Ovary (tissue), 9 donors: Measurements from ENCODE around the gene N4BP3. TPM values are rescaled to one million over a fixed set of nuclear protein-coding genes. Genes with fewer than 3 reads are reported as not detected.
A peak's percentile ranks its signal among the peaks of the same experiment; 100 is the strongest.

ENCODE experiments used
- DNase-seq, 5 donors: peaks; one replicate each; pipeline ENCODE4 v3.0.0-alpha.2; 2019 to 2020
- H3K27ac ChIP-seq, 2 donors: fragments of 200-600 bp; one replicate each; pipeline versions ENCODE4 v1.5.1 to v1.8.0; 2019 to 2022
- H3K27me3 ChIP-seq: fragments of 200-600 bp; one replicate; pipeline ENCODE4 v1.8.0; 2022
- H3K36me3 ChIP-seq: fragments of 200-600 bp; sonication (generic); one replicate; pipeline ENCODE4 v1.5.1; 2019
- H3K4me1 ChIP-seq: one replicate; pipeline ENCODE4 v1.8.1; 2013; ENCODE audit warnings: mild to moderate bottlenecking, moderate library complexity; ENCODE audit not compliant: insufficient read depth
- H3K4me3 ChIP-seq: fragments of 200-600 bp; sonication (generic); one replicate; pipeline ENCODE4 v1.5.1; 2017
- H3K9me3 ChIP-seq, 2 donors: fragments of 200-600 bp in 1 of 2; sonication (generic) in 1 of 2; one replicate each; pipeline versions ENCODE4 v1.5.1 to v1.8.1; 2013 to 2019; ENCODE audit warnings: mild to moderate bottlenecking in 1 of 2, moderate library complexity in 1 of 2
- EP300 ChIP-seq: sonication (generic); formaldehyde crosslinking; IDR thresholded peaks from one replicate; pipeline ENCODE4 v1.6.1; 2017; ENCODE audit warnings: antibody characterized with exemption
- POLR2A ChIP-seq: fragments of 450-650 bp; IDR thresholded peaks from one replicate; pipeline ENCODE4 v1.6.1; 2017; ENCODE audit warnings: antibody characterized with exemption, mild to moderate bottlenecking, moderate library complexity
- WGBS, 3 donors: extraction: QIAGEN DNeasy Blood & Tissue Kit in 1 of 3; methylation state at CpG; one replicate each; pipeline versions ENCODE4 v1.1.5 to v1.1.7; 2013 to 2017; 5-methylcytosine and 5-hydroxymethylcytosine counted together
- intact Hi-C, 4 donors: fragments of 100-400 bp; cut with DNase I; formaldehyde crosslinking; loops; one replicate each; pipeline versions ENCODE4 v1.11.0 to v1.15.1; 2022 to 2023
- polyA plus RNA-seq, 2 donors: library from polyadenylated mRNA; stranded (reverse); fragments of 200-250 nt in 1 of 2; fragments of 350-450 nt in 1 of 2; fragmentation: Illumina TruSeq in 1 of 2; extraction: RNeasy Lipid Tissue Mini Kit (QIAGEN cat#74804) in 1 of 2; gene quantifications; one replicate each; pipeline ENCODE4 v1.2.3, GENCODE V29; 2013 to 2014
- total RNA-seq, 7 donors: library from RNA; depleted of rRNA in 2 of 7; stranded (reverse); fragments of >200 nt in 2 of 7; fragmentation: NEBNext Ultra II Directional in 3 of 7; extraction: Animal tissue kit (Norgen Biotek cat#: 25700) in 3 of 7; gene quantifications; one replicate each; pipeline versions ENCODE4 v1.1.0 to v1.2.4, GENCODE V29; 2016 to 2023
- TF ChIP-seq, protein P1 (sequence below), 3 donors: fragments of 450-650 bp in 2 of 3; fragments of 200-600 bp in 1 of 3; IDR thresholded peaks; one replicate each; pipeline versions ENCODE4 v1.5.1 to v1.8.0; 2016 to 2022; ENCODE audit warnings: antibody characterized with exemption in 3 of 3, mild to moderate bottlenecking in 1 of 3
- donor health status: DM: no; HTN: no; CAD: no; lungs with moderate emphysema.
- donor health status: DM: no; HTN: no; CAD: no.
- donor health status: Bipolar disorder and iron deficiency.
- donor health status: DM: yes; HTN: yes; CAD: no.
- donor health status: DM: no; HTN: no; CAD: no.
- donor health status: DM: yes; HTN: yes; CAD: no.

N4BP3 gene
- total and polyA plus RNA-seq, 9 donors: 0.40 to 1.8 (median 0.58) TPM

DNA sequence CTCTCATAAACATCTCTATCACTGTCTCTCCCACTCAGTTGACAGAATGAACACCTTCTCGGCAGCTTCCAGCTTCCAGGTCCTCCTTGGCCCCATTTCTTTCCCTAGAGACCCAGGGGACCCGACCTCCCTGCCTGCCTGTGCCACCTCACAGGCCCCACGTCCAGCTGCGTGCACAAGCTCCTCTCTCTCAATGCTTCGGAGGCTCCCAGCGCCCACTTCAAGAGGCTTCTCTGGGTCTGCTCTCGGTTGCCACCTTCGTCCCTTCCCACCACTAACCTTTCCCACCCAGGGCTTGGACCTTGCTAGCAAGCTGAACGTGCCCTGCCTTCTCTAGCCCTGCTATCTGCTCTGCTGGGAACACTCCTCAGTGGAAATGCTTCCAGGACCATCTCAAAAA, 2.8 kb upstream of the N4BP3 start:
- no peaks in the 10 kb centered on the region for H3K27me3 ChIP-seq
- WGBS, 3 donors: 80 to 84% (median 83%) methylated on average over 9 of the region's 9 CpGs
- DNase-seq: no peak
- no peak overlapping the region for H3K4me3 ChIP-seq
- no peaks in the 10 kb centered on the region for H3K36me3 ChIP-seq
- intact Hi-C loops: loop anchor here in 1 of 4 donors (10.0 kb wide), 1 partner anchor 294 kb away; no protein-coding TSS in a partner anchor
- H3K4me1 ChIP-seq: no peaks in the 10 kb centered on the region
- TF ChIP-seq POLR2A (no peak), EP300 (no peak)
- TF ChIP-seq, protein P1, sequence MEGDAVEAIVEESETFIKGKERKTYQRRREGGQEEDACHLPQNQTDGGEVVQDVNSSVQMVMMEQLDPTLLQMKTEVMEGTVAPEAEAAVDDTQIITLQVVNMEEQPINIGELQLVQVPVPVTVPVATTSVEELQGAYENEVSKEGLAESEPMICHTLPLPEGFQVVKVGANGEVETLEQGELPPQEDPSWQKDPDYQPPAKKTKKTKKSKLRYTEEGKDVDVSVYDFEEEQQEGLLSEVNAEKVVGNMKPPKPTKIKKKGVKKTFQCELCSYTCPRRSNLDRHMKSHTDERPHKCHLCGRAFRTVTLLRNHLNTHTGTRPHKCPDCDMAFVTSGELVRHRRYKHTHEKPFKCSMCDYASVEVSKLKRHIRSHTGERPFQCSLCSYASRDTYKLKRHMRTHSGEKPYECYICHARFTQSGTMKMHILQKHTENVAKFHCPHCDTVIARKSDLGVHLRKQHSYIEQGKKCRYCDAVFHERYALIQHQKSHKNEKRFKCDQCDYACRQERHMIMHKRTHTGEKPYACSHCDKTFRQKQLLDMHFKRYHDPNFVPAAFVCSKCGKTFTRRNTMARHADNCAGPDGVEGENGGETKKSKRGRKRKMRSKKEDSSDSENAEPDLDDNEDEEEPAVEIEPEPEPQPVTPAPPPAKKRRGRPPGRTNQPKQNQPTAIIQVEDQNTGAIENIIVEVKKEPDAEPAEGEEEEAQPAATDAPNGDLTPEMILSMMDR (IDR thresholded peaks at IDR 0.05): no peak
- H3K9me3 ChIP-seq: no peaks in the 10 kb centered on the region
- no peak overlapping the region for H3K27ac ChIP-seq

DNA sequence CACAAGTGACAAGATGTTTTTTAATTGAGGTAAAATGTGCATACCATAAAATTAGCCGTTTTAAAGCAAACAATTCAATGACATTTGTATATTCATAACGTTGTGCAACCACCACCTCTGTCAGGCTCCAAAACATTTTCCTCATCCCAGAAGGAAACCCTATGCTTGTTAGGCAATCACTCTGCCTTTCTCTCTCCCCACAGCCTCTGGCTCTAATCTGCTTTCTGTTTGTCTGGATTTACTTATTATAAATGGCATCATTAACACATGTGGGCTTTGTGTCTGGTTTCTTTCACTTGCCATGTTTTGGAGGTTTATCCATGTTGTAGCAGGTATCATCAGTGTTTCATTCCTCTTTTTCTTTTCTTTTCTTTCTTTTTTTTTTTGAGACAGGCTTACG, 1.4 kb upstream of the N4BP3 start:
- no peaks in the 10 kb centered on the region for H3K9me3 ChIP-seq
- H3K4me1 ChIP-seq: no peaks in the 10 kb centered on the region
- 30 to 41% (median 33%) methylated on average over 3 of the region's 3 CpGs for WGBS, 3 donors
- no peak for DNase-seq
- no peaks in the 10 kb centered on the region for H3K36me3 ChIP-seq
- no peaks in the 10 kb centered on the region for H3K27me3 ChIP-seq
- TF ChIP-seq EP300 (no peak), POLR2A (no peak)
- TF ChIP-seq, protein P1 (IDR thresholded peaks at IDR 0.05): no peak
- H3K4me3 ChIP-seq: no peak overlapping the region
- intact Hi-C loops: loop anchor here in 1 of 4 donors (10.0 kb wide), 1 partner anchor 293 kb away; no protein-coding TSS in a partner anchor
- H3K27ac ChIP-seq: no peak overlapping the region

DNA sequence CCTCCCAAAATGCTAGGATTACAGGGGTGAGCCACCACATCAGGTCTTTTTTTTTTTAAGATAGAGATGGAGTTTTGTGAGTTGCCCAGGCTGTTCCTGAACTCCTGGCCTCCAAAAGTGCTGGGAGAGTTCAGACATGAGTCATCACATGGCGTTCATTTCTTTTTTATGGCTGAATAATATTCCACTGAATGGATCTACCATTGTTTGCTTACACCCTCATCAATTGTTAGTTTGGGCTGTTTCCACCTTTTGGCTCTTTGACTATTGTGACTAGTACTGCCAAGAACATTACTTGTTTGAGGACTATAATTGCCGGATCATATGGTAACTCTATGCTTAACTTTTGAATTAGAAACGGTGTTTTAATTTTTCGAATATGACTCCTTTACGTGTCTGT, 787 bp upstream of the N4BP3 start:
- WGBS, 3 donors: 65 to 75% (median 75%) methylated on average over 5 of the region's 5 CpGs
- Histone ChIP-seq H3K27me3 (no peaks in the 10 kb centered on the region), H3K9me3 (no peaks in the 10 kb centered on the region), H3K27ac (no peak overlapping the region), H3K4me3 (no peak overlapping the region), H3K4me1 (no peaks in the 10 kb centered on the region), H3K36me3 (no peaks in the 10 kb centered on the region)
- DNase-seq: no peak
- no peak for TF ChIP-seq EP300
- TF ChIP-seq, protein P1 (IDR thresholded peaks at IDR 0.05): no peak
- TF ChIP-seq POLR2A: no peak
- intact Hi-C loops: loop anchor here in 1 of 4 donors (10.0 kb wide), 1 partner anchor 292 kb away; no protein-coding TSS in a partner anchor

DNA sequence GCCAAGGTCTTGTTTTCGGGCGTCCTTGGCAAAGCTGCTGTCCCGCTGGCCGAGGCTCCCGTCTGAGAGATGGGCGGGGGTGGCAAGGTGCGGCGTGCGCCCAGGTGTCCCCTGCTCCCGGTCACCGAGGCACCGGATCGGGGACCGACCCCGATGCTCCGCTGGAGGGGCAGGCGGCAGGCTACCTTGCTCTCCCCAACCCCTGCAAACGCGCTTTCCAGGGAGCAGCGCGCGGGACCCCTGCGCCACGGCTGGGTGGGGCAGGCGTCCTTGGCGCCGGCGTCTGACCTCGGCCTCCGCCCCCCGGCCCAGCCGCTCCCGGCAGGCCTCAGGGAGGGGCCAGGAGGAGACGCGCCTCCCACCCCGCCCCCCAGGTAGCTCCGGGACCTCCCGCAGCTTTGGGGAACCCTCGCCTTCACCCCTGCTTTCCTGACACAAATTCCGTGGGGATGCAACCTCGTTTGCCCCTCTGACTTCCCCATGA, 551 bp downstream of the N4BP3 start:
- H3K36me3 ChIP-seq: no peaks in the 10 kb centered on the region
- intact Hi-C loops: loop anchor here in 1 of 4 donors (10.0 kb wide), 1 partner anchor 291 kb away; no protein-coding TSS in a partner anchor
- no peak overlapping the region for H3K27ac ChIP-seq
- 0 to 2% (median 1%) methylated on average over 3 to 41 of the region's 41 CpGs for WGBS, 3 donors
- no peaks in the 10 kb centered on the region for H3K4me1 ChIP-seq
- H3K4me3 ChIP-seq: peak overlapping the region; percentile 28
- no peak for TF ChIP-seq POLR2A
- no peak for TF ChIP-seq EP300
- TF ChIP-seq, protein P1 (IDR thresholded peaks at IDR 0.05): no peak
- DNase-seq: no peak
- no peaks in the 10 kb centered on the region for H3K27me3 ChIP-seq
- no peaks in the 10 kb centered on the region for H3K9me3 ChIP-seq
